SU-DHL-6 (cell line): Measurements from ENCODE around the gene ARHGAP4.

ENCODE experiments used
- H2AFZ ChIP-seq: fragments of 200-600 bp; sonication (generic); 2 replicates; pipeline ENCODE4 v1.6.1; 2014; ENCODE audit warnings: low read depth, mild to moderate bottlenecking, moderate library complexity, mixed read lengths, antibody characterized with exemption, low read length; ENCODE audit not compliant: severe bottlenecking
- H3F3A ChIP-seq: fragments of 200-600 bp; shearing (Covaris generic); 2 replicates; pipeline ENCODE4 v1.6.0; 2016; ENCODE audit warnings: antibody characterized with exemption, mild to moderate bottlenecking; ENCODE audit not compliant: insufficient read depth
- H3K27ac ChIP-seq: fragments of 200-600 bp; sonication (generic); 2 replicates; pipeline ENCODE4 v1.5.1; 2016; ENCODE audit warnings: low read depth, mild to moderate bottlenecking, low read length, moderate library complexity, mixed read lengths
- H3K27me3 ChIP-seq: fragments of 200-600 bp; sonication (generic), shearing (Covaris generic); 2 replicates; pipeline ENCODE4 v1.6.0; 2014; ENCODE audit warnings: mild to moderate bottlenecking, low read length
- H3K36me3 ChIP-seq: fragments of 200-600 bp; sonication (generic); 2 replicates; pipeline ENCODE4 v1.6.1; 2014; ENCODE audit warnings: mild to moderate bottlenecking, low read length, mixed read lengths
- H3K4me2 ChIP-seq: fragments of 300-600, 200-600 bp; shearing (Covaris generic), sonication (generic); 2 replicates; pipeline ENCODE4 v1.6.0; 2014; ENCODE audit warnings: low read length, low read depth, mild to moderate bottlenecking; ENCODE audit not compliant: poor library complexity, severe bottlenecking
- H3K4me3 ChIP-seq: fragments of 200-600 bp; sonication (generic); 2 replicates; pipeline ENCODE4 v1.5.1; 2014; ENCODE audit warnings: antibody characterized with exemption, low read length, mild to moderate bottlenecking, mixed read lengths; ENCODE audit not compliant: insufficient read depth, poor library complexity, severe bottlenecking
- H3K79me2 ChIP-seq: fragments of 200-600 bp; sonication (generic); 2 replicates; pipeline ENCODE4 v1.6.1; 2014; ENCODE audit warnings: mild to moderate bottlenecking, low read length, moderate library complexity; ENCODE audit not compliant: insufficient read depth
- H3K9ac ChIP-seq: fragments of 200-600 bp; sonication (generic); 2 replicates; pipeline ENCODE4 v1.7.0; 2014; ENCODE audit warnings: mild to moderate bottlenecking, low read length
- H3K9me2 ChIP-seq: fragments of 200-600 bp; sonication (generic); replicated peaks from 2 replicates; pipeline ENCODE4 v1.6.1; 2014; ENCODE audit warnings: low read length; ENCODE audit not compliant: insufficient read depth
- H3K9me3 ChIP-seq: fragments of 200-600 bp; sonication (generic); 2 replicates; pipeline ENCODE4 v1.6.1; 2014; ENCODE audit warnings: low read length, mixed read lengths; ENCODE audit not compliant: insufficient read depth
- H4K20me1 ChIP-seq: fragments of 200-600 bp; sonication (generic); 2 replicates; pipeline ENCODE4 v1.6.1; 2014; ENCODE audit warnings: low read depth, mild to moderate bottlenecking, antibody characterized with exemption, low read length, moderate library complexity, mixed read lengths
- CTCF ChIP-seq: fragments of 200-600 bp; sonication (generic); IDR thresholded peaks from one replicate; pipeline ENCODE4 v1.5.1; 2017; ENCODE audit warnings: antibody characterized with exemption, mild to moderate bottlenecking, low read length, moderate library complexity; ENCODE audit not compliant: insufficient read depth, poor library complexity, severe bottlenecking
- EZH2phosphoT487 ChIP-seq: fragments of 200-600 bp; sonication (generic), shearing (Covaris generic); conservative IDR thresholded peaks from 2 replicates; pipeline ENCODE4 v1.6.1; 2018; ENCODE audit warnings: mild to moderate bottlenecking, antibody characterized with exemption, low read length, moderate library complexity, mixed read lengths

The ARHGAP4 gene

GRCh38 chrX:153961292-153961691 is 35.2 kb upstream of the ARHGAP4 start:
- no peak for TF ChIP-seq CTCF
- TF ChIP-seq EZH2phosphoT487 = no peak
- H3K27me3 ChIP-seq = no peaks in the 10 kb centered on the region
- H3K79me2 ChIP-seq = peaks cover 49% of the 10 kb centered on the region
- H3F3A ChIP-seq = no peaks in the 10 kb centered on the region
- no peaks in the 10 kb centered on the region for H3K36me3 ChIP-seq
- no peak overlapping the region for H3K4me2 ChIP-seq
- no peak overlapping the region for H3K27ac ChIP-seq
- no peak overlapping the region for H2AFZ ChIP-seq
- H3K9me2 ChIP-seq = no peaks in the 10 kb centered on the region
- no peak overlapping the region for H3K9ac ChIP-seq
- H3K9me3 ChIP-seq = no peaks in the 10 kb centered on the region
- no peak overlapping the region for H3K4me3 ChIP-seq
- peaks cover 7% of the 10 kb centered on the region; the same call in 1 of the 2 replicates for H4K20me1 ChIP-seq

GRCh38 chrX:153960786-153961185 is 34.7 kb upstream of the ARHGAP4 start:
- peaks cover 44% of the 10 kb centered on the region for H3K79me2 ChIP-seq

GRCh38 chrX:153960077-153960476 is 34.0 kb upstream of the ARHGAP4 start:
- no peaks in the 10 kb centered on the region for H3K27me3 ChIP-seq
- no peaks in the 10 kb centered on the region for H3K9me3 ChIP-seq

More at GRCh38 chrX:153960786-153961185, 34.7 kb upstream of the ARHGAP4 start:
- Histone ChIP-seq H3K9me2 (no peaks in the 10 kb centered on the region), H4K20me1 (peaks cover 7% of the 10 kb centered on the region; the same call in 1 of the 2 replicates), H3F3A (no peaks in the 10 kb centered on the region), H3K27me3 (no peaks in the 10 kb centered on the region), H3K9ac (no peak overlapping the region), H3K9me3 (no peaks in the 10 kb centered on the region), H3K4me3 (no peak overlapping the region), H3K27ac (no peak overlapping the region), H3K4me2 (no peak overlapping the region), H2AFZ (no peak overlapping the region), H3K36me3 (no peaks in the 10 kb centered on the region)
- TF ChIP-seq CTCF (no peak), EZH2phosphoT487 (no peak)

More at GRCh38 chrX:153960077-153960476, 34.0 kb upstream of the ARHGAP4 start:
- TF ChIP-seq CTCF (no peak), EZH2phosphoT487 (no peak)
- Histone ChIP-seq H3F3A (no peaks in the 10 kb centered on the region), H2AFZ (no peak overlapping the region), H3K4me3 (no peak overlapping the region), H3K27ac (no peak overlapping the region), H3K79me2 (peaks cover 37% of the 10 kb centered on the region), H3K9ac (no peak overlapping the region), H3K9me2 (no peaks in the 10 kb centered on the region), H3K4me2 (no peak overlapping the region), H3K36me3 (no peaks in the 10 kb centered on the region), H4K20me1 (peaks cover 7% of the 10 kb centered on the region; the same call in 1 of the 2 replicates)
